ENCODE measurements around the gene AFDN.

DNA sequence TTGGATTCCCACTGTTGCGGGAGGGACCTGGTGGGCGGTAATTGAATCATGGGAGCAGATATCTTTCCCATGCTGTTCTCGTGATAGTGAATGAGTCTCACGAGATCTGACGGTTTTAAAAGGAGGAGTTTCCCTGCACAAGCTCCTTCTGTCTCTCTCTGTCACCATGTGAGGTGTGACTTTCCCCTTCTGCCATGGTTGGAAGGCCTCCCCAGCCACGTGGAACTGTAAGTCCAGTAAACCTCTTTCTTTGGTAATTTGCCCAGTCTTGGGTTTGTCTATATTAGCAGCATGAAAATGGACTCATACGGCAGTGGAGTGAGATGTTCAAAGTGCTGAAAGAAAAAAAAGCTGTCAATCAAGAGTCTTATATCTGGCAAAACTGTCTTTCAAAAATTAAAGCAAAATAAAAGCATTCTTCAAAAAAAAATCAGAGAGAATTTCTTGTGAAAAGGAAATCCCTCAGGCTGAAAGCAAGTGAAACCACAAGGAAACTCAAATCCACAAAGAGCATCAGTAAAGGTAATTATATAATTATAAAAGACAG is 155.3 kb downstream of the AFDN start:
- no peak for TF ChIP-seq POLR2A (IDR thresholded peaks at IDR 0.05)
- TF ChIP-seq CTCF (IDR thresholded peaks at IDR 0.05), result no peak
- TF ChIP-seq POLR2AphosphoS5 (IDR thresholded peaks at IDR 0.05), result no peak

Data from suprapubic skin (tissue), 4 donors.